ENCODE data around the gene PEAK1. TPM values are rescaled to one million over a fixed set of nuclear protein-coding genes. Genes with fewer than 3 reads are reported as not detected.

The PEAK1 gene
- total RNA-seq, 1 donor from 2014 or later = 132 TPM

DNA sequence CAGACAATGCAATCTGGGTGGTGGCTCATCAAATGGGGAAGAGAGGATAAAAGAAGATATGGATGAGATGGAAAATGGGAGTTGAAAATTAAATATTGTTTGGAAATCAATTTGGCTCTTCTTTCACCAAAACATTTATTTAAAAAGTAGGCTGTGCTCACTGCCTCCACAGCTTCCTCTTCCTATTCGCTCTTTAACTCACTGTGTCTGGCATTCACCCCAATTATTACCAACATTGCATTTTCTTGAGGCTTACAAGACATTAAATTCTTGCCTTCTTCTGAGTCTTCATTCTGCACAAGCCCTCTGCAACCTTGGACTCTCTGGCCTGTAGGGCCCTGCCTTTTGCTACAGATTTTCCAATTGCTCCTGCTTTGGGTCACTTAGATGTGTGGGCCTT lies 296.1 kb downstream of the PEAK1 start:
- DNase-seq (ENCODE audit: low spot score) = no peak
- intact Hi-C loops (cut with DNase I) = no loop called here

DNA sequence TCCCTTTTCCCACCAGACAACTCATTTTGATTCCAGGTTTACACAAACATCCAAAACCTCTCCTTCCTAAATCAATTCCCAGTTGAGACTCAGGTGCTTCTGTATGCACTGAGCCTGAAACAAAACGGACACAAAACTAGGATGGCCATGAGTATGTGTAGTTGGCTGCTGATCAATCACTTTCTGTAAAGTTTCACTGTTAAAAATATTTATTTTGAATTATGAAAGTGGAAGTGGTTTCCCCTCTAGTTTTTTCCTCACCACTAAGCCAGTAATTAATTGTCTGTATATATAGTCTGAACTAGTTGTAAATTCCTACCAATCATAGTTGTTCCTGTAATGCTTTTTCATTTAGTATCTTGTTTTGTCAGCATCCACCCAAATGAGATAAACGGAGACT lies 297.3 kb downstream of the PEAK1 start:
- intact Hi-C loops (cut with DNase I) = no loop called here
- no peak for DNase-seq (ENCODE audit: low spot score)

DNA sequence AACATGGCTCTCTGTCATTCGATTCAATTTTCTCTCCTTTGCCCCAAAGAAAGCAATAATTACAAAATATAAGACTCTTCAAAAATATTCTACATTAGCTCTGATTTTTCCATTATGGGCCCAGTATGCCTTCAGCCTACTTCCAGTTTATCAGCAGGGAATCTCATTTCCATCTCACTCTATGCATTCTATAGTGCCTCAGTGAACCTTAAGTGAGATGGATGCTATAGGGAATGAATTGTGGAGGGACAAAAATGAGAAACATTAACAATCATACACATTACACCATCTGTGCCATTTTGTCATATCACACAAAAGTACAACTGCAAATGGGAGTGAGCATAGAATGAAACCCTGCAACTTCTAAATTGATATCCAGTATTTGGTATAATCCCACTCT lies 298.3 kb downstream of the PEAK1 start:
- intact Hi-C loops (cut with DNase I) = no loop called here
- no peak for DNase-seq (ENCODE audit: low spot score)

DNA sequence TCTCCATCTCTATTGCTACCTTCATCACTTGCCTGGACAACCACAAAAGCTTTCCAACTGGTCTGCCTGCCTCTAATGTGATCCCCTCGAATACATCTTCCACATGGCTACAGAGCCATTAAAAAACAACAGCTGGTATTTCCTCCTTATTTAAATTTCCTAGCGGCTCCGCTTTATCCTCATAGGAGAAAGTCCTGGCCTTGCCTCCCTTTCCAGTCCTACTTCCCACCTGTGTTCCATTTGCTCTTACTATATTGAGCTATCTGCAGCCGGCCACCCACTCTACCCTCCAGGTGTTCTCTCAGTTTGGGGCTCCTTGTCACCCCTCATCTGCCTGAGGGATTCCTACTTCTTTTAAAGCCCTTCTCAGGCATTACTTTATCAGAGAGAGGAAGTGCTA lies 299.3 kb downstream of the PEAK1 start:
- intact Hi-C loops (cut with DNase I) = no loop called here
- no peak for DNase-seq (ENCODE audit: low spot score)

DNA sequence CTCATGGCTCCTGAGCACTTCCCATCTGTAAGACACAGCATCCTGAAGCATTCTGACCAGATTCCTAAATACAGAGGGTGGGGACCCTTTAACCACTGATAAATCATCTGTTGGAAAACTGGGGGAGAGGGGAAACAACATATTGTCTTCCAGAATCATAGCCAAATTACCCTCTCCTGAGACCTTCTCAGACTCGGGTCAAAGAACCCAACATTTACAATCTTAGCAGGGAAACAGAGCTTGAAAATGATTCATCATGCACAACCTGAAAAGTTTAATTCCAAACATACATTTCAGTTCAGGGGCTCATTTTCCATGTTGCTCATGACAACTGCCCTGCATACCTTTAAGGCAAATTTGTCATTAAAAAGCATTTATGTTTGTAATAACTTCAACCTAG lies 300.5 kb downstream of the PEAK1 start:
- intact Hi-C loops (cut with DNase I) = loop anchor here (2.0 to 5.0 kb wide), 3 partner anchors 378 to 513 kb away; partner anchors contain the start of gene LINGO1

DNA sequence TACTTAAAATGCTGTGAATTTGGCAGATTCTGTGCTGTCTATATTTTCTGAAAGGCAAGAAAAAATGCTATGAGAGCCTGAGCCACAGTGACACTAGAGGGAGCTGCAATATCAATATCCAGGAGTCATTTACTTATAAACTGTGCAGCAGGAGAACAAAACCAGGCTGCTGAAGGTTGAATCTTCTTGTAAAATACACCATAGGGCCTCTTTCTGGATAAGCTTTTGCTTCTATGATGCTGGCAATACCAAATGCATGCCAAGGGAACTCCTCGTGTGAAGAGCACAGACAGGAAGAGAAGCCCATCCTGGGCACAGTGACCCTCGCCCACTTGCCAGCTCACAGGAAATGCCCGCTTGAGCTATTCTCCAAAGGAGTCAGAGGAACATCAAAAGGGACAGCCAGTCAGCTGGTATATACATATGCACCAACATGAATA lies 301.0 kb downstream of the PEAK1 start:
- DNase-seq (ENCODE audit: low spot score) = no peak

More for the DNA sequence above, 300.5 kb downstream of the PEAK1 start:
- no peak for DNase-seq (ENCODE audit: low spot score)

DNA sequence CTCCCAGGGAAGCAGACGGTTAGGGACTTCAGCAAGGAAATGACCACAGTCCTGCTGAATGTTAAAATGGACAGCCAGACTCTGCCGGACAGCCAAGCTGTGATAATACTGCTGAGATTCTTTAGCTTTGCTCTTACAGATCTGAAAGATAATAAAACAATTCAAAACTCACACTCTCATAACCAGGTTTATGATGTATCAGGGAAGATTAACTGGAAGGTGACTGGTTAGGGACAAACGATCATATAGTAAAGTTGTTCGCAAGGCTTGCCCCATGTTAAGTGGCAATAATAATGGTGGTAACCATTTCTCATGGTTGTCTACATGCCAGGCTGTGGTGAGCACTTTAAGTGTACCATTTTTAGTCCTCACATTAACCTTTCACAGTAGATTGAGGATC lies 304.7 kb downstream of the PEAK1 start:
- intact Hi-C loops (cut with DNase I) = loop anchor here (5.0 kb wide), 2 partner anchors 382 to 517 kb away; partner anchors contain the start of gene LINGO1
- no peak for DNase-seq (ENCODE audit: low spot score)

More for the DNA sequence above, 301.0 kb downstream of the PEAK1 start:
- intact Hi-C loops (cut with DNase I) = loop anchor here (2.0 to 5.0 kb wide), 3 partner anchors 378 to 513 kb away; partner anchors contain the start of gene LINGO1

DNA sequence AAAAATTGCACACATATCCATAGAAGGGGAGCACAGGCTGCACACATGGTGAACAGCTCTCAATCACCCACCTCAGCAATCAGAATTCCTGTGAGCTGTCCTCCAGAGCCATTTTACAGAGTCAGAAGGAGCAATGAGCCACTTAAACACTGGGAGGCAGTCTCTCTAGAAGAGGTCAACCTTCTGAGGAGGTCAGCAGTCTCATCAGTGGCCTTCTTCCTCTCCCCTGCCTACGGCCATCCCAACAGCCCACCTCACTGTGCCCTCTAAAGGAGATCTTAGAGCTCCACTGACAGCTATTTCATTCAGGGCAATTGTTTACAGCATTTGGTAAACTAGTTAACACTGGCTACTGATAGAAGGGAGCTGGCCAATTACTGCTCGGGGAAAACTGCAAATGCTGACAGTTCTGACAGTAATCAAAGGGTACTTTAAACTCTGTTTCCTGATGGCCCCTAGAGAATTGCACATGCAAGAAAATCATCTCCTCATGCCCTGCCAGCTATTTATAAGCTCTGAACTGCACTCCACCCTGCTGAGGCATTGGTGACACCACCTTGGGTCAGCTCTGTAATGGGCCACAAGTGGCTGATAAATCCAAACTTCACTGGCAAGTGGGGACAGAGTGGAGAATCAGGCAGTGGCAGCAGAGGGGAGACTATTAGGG lies 306.9 kb downstream of the PEAK1 start:
- intact Hi-C loops (cut with DNase I) = no loop called here

DNA sequence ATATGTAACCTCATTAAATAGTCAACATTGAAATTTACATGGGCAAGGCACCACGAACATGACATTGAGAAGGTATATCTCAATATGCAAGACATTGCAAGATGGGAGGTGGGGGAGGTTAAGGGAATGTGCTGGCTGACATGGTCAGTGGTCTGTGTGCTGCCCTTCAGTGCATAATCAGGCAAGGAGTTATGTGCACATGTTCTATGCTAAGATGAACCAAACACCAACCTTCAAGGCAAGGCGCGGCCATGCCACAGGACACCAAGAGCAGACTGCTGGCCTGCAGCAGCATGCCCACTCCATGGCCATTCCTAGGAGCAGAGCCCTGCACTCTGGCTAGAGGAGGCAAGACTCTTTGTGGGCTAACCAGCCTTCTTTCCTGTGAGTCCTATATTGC lies 308.1 kb downstream of the PEAK1 start:
- intact Hi-C loops (cut with DNase I) = no loop called here
- DNase-seq (ENCODE audit: low spot score) = no peak

More for the DNA sequence above, 306.9 kb downstream of the PEAK1 start:
- no peak for DNase-seq (ENCODE audit: low spot score)

DNA sequence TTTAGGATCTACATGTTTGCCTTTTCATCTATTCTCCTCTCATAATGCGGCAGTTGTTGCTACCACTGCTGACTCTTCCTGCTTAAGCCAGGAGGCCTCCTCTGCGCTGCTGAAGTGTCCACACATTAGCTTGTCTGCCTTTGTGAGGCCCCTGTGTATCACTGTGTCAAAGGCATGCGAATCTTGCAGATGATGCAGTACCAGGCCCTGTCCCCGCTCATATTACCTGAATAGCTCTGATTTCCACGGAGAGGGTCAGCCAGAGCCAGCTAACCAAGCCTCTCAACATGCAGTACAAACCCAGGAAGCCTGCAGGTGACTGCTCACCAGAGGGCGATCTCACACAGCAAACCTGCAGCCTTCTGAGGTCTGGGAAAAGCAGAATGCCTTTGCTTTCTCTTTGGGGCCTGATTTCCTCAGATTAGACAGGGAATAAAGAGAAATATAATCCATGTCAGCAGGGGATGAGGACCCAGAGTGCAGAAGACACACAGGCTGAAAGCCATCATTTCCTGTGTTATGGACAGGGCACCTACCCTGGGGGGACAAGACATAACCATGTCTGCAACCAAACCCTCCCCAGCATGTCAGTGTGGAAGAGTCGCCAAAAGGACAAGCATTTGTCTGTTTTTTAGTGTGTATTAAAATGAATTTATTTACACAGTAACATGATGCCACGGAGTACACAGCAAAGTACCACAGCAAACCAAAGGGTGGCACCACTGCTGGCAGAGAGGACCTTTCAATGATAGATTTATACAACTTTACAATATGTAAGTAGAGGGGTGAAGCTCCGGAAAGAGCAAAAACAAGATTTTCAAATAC lies 312.2 kb downstream of the PEAK1 start:
- intact Hi-C loops (cut with DNase I) = loop anchor here (2.0 to 10.0 kb wide), 2 partner anchors 83 to 717 kb away; no protein-coding TSS in a partner anchor
- DNase-seq (ENCODE audit: low spot score) = no peak

DNA sequence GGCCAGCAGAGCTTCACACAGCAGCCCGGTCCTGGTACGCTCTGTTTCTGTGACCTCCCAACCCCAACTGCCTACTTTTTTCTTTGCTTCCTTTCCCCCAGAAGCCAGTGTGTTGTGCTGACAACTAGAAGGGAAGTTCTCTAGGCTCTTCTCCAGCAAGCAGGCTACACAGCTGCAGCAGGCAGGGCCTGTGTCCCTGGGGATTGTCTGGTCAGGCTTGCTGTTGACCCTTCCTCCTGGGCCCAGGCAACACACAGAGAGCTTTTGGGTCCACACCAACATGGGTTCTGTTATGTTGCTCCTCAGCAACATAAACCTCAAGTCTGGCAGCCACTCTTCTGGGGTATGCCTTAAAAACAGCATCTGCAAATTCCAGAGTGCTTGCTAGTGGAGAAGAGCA lies 312.8 kb downstream of the PEAK1 start:
- intact Hi-C loops (cut with DNase I) = loop anchor here (2.0 to 10.0 kb wide), 2 partner anchors 82 to 718 kb away; no protein-coding TSS in a partner anchor
- no peak for DNase-seq (ENCODE audit: low spot score)

DNA sequence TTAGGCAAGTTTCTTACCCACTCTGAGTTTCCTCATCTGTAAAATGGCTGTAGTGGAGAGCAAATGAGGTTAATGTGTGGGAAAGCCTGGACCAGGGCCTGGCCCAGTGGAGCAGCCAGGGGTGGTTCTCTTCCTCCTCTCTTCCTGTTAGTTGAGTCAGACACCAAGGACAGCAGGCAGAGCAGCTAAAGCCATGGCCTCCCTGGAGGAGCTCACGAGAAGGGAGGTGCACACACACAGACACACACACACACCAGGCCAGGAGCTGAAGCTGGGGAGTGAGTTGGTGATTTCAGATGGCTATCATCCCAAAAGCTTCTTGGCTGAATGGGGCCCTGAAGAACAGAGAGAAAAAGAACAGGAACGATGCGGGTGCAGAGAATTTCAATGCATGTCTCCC lies 315.7 kb downstream of the PEAK1 start:
- DNase-seq (ENCODE audit: low spot score) = peak; percentile 76
- intact Hi-C loops (cut with DNase I) = loop anchor here (10.0 kb wide), 1 partner anchor 721 kb away; no protein-coding TSS in a partner anchor

DNA sequence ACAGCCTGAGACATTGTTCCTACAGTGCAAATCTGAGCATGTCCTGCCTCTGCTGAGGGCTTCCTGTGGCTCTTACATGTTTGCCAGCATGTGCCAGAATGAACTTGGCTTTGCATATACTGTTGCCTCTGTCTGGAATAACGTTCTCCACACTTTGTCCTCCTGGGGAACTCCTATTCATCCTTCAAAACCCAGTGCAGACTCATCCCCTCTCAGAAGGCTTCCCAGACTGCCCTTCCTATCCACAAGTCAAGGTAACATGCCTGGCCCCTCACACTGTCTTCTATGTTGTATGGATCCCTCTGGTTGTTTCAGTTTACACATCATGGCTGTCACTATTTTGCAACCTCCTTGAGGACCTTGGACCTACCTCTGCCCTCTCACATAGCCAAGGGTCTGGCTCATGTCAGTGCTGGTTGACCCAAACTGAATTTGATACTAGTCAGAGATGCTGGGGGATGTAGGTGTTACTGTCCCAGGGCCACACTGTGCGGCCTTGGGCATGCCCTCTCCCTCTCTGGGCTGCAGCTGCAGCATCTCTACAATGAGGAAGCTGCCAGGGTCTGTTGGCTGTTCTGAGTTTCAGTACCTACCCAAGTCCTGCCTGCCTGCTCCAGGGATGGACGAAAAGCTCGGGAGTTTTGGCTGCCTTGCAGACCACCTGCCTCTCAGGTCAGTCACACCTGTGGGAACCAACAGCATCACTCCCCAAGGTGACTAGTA lies 320.0 kb downstream of the PEAK1 start:
- intact Hi-C loops (cut with DNase I) = loop anchor here (5.0 to 10.0 kb wide), 2 partner anchors 63 to 725 kb away; no protein-coding TSS in a partner anchor
- DNase-seq (ENCODE audit: low spot score) = no peak

DNA sequence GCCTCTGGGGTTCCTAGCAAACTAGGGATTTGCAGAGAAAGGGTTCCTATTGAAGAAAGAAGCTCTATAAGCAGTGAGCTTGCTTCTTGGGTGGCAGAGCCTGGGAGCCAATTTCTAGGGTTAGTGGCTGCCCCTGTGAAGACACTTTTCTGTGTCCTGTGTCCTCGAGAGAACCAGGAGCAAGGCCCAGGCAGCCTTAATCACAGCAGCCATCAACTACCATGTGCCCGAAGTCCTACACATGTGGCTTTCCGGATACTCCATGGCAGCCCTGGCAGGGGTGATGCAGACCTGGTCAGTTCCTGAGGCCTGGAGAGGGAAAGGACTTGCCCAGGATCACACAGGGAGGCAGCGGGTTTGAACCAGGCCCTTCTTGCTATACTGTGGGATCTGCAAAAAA lies 321.3 kb downstream of the PEAK1 start:
- intact Hi-C loops (cut with DNase I) = loop anchor here (5.0 kb wide), 1 partner anchor 61 kb away; no protein-coding TSS in a partner anchor

DNA sequence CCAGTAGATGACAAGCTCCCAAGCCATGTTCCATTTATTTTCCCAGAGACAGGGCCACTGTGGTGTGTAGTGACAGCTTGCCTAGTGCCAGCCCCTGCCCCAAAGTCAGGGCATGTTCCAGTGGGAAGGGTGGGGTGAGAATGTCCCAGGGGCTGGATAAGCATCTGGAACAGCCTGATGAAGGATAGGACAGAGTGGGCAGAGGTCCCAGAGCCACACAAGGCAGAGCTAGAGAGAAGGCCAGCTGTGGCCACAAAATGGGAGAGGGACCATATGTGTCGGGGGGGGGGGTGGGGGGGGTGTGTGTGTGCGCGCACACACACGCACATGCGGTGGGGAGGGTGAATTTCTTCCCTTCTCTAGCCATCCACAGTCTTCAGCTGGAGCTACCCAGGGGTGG lies 322.0 kb downstream of the PEAK1 start:
- no peak for DNase-seq (ENCODE audit: low spot score)
- intact Hi-C loops (cut with DNase I) = loop anchor here (5.0 kb wide), 1 partner anchor 61 kb away; no protein-coding TSS in a partner anchor

More for the DNA sequence above, 321.3 kb downstream of the PEAK1 start:
- DNase-seq (ENCODE audit: low spot score) = no peak

DNA sequence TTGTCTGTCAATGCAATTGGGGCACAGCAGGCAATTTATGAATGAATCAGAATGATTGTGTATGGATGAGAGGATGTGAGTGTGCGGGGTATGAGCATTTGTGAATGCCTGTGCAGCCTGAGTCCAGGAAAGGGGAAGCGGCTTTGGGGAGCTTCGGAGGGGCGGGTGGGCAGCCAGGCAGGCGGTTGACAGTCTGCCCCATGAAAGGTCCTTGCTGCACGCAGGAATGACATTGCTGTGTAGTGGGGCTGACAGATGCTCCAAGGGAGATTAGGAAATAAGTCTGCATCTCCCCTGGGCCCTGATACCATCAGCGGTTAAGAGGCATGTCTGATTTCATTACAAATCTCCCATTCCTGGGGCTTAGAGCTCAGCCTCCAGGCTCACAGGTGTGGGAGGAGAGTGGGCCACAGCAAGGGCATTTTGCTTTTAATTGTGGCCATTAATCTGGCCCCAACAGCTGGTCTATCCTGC lies 322.6 kb downstream of the PEAK1 start:
- DNase-seq (ENCODE audit: low spot score) = no peak
- intact Hi-C loops (cut with DNase I) = loop anchor here (5.0 kb wide), 1 partner anchor 60 kb away; no protein-coding TSS in a partner anchor

DNA sequence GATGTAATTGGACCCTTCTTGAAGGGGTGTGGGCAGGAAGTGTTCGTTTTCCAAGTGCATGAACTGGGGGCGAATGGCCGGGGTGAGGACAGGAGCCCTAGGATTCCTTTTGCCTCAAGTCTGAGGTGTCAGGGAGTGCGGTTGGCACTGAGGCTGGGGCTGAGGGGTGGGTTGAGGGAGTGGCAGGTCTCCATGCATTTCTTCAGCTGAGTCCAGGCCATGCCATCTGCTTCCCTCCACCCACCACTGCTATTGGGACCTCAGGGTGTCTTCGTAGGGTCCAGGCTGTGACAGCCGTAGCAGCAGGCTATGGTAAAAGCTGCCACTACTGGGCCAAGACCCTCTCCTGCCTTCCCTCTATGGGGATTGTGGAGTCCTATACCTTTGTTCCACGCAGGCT lies 323.4 kb downstream of the PEAK1 start:
- no peak for DNase-seq (ENCODE audit: low spot score)
- intact Hi-C loops (cut with DNase I) = loop anchor here (5.0 kb wide), 1 partner anchor 59 kb away; no protein-coding TSS in a partner anchor

DNA sequence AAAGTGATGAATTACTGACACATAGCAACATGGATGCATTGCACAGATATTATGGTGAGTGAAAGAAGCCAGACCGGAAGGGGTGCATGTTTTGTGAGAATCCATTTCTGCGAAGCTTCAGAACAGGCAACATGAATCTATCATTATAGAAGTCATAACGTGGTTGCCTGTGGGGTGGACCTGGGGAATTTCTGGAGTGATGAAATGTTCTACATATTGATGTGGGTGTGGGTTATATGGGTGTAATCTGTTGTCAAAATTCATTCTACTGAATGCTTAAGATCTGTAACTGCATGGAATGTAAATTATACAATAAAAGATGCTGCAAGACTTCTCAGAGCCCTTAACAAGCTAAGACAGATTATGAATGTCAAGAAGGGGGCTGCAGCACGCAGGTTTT lies 323.8 kb downstream of the PEAK1 start:
- intact Hi-C loops (cut with DNase I) = loop anchor here (5.0 kb wide), 1 partner anchor 59 kb away; no protein-coding TSS in a partner anchor
- no peak for DNase-seq (ENCODE audit: low spot score)

DNA sequence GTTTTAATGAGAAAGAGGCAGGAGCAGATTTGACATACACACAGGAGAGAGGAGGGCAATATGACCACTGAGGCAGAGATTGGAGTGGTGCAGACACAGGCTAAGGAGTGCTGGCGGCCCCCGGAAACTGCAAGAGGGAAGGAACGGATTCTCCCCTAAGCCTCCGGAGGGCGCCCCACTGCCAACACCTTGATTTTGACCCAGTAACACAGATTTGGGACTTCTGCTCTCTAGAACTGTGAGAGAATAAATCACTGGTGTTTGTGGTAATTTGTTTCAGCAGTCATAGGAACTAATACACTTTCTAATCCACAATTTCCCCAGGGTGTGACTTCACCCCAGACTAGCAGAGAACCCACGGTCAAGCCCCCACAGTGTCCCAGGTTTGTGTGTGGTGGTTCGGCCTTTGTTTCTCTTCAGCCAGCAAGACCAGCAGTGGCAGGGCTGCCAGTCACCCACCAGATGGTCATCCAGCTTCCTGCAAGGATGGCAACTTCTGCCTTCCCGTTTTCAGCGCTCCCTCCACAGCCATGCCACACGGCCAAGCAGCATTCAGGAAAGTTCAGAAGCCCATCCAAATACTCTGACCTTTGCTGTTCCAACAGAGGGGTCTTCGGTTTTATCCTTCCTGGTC lies 325.4 kb downstream of the PEAK1 start:
- no peak for DNase-seq (ENCODE audit: low spot score)
- intact Hi-C loops (cut with DNase I) = loop anchor here (5.0 kb wide), 1 partner anchor 57 kb away; no protein-coding TSS in a partner anchor

Measured in cardiac septum (tissue), 1 donor.